Measurements from ENCODE around the gene CDKN1C. TPM values are rescaled to one million over a fixed set of nuclear protein-coding genes. Genes with fewer than 3 reads are reported as not detected.
A peak's percentile ranks its signal among the peaks of the same experiment; 100 is the strongest.

The CDKN1C gene
- total and polyA plus RNA-seq, 9 donors, result 72.3 to 363 (median 211) TPM

- peak in 2 of 5 donors; percentile 55 to 59 for DNase-seq
- Histone ChIP-seq H3K27me3 (no peaks in the 10 kb centered on the region), H3K9me3 (no peaks in the 10 kb centered on the region), H3K27ac (no peak overlapping the region), H3K36me3 (no peaks in the 10 kb centered on the region), H3K4me1 (ENCODE audit: insufficient read depth) (no peaks in the 10 kb centered on the region), H3K4me3 (peak overlapping the region; percentile 35)
- intact Hi-C loops (cut with DNase I), result no loop called here
- TF ChIP-seq CTCF (IDR thresholded peaks at IDR 0.05), result no peak
- no peak for TF ChIP-seq EP300 (IDR thresholded peaks at IDR 0.05)
- no peak for TF ChIP-seq POLR2A (IDR thresholded peaks at IDR 0.05)
- WGBS, 3 donors, result 31 to 41% (median 31%) methylated on average over 18 to 21 of the region's 21 CpGs
Measured at GRCh38 chr11:2930704-2931419, 45.3 kb upstream of the CDKN1C start.

GRCh38 chr11:2929950-2930703 lies 44.6 kb upstream of the CDKN1C start:
- no peaks in the 10 kb centered on the region for H3K36me3 ChIP-seq
- DNase-seq, result peak in 3 of 5 donors; percentile 21 to 54 (median 53)
- no peaks in the 10 kb centered on the region for H3K4me1 ChIP-seq (ENCODE audit: insufficient read depth)
- H3K27me3 ChIP-seq, result no peaks in the 10 kb centered on the region
- H3K27ac ChIP-seq, result no peak overlapping the region
- 2 to 6% (median 4%) methylated on average over 47 of the region's 47 CpGs for WGBS, 3 donors
- TF ChIP-seq POLR2A (IDR thresholded peaks at IDR 0.05), result no peak
- TF ChIP-seq EP300 (IDR thresholded peaks at IDR 0.05), result no peak
- peak in 1 of 3 donors; percentile 26 for TF ChIP-seq CTCF (IDR thresholded peaks at IDR 0.05)
- peak overlapping the region; percentile 35 for H3K4me3 ChIP-seq
- H3K9me3 ChIP-seq, result no peaks in the 10 kb centered on the region
- intact Hi-C loops (cut with DNase I), result no loop called here

- H3K36me3 ChIP-seq, result no peaks in the 10 kb centered on the region
- peak overlapping the region; percentile 35 for H3K4me3 ChIP-seq
- peak in 2 of 5 donors; percentile 23 to 53 for DNase-seq
- H3K27me3 ChIP-seq, result no peaks in the 10 kb centered on the region
- TF ChIP-seq POLR2A (IDR thresholded peaks at IDR 0.05) (no peak), EP300 (IDR thresholded peaks at IDR 0.05) (no peak), CTCF (IDR thresholded peaks at IDR 0.05) (no peak)
- WGBS, 3 donors, result 0% methylated on average over 12 to 44 of the region's 48 CpGs
- intact Hi-C loops (cut with DNase I), result no loop called here
- no peaks in the 10 kb centered on the region for H3K9me3 ChIP-seq
- no peaks in the 10 kb centered on the region for H3K4me1 ChIP-seq (ENCODE audit: insufficient read depth)
- no peak overlapping the region for H3K27ac ChIP-seq
Measured at GRCh38 chr11:2929531-2929949, 44.0 kb upstream of the CDKN1C start.

- peak within 1 kb of the TSS; percentile 35 for H3K4me3 ChIP-seq
- H3K4me1 ChIP-seq (ENCODE audit: insufficient read depth), result no peaks in the 10 kb centered on the region
- intact Hi-C loops (cut with DNase I), result no loop called here
- no peaks in the 10 kb centered on the region for H3K36me3 ChIP-seq
- 0 to 1% (median 1%) methylated on average over 82 to 111 of the region's 113 CpGs for WGBS, 3 donors
- no peak for TF ChIP-seq EP300 (IDR thresholded peaks at IDR 0.05)
- peak in 2 of 5 donors; percentile 39 to 65 for DNase-seq
- no peak within 1 kb of the TSS for H3K27ac ChIP-seq
- H3K27me3 ChIP-seq, result no peaks in the 10 kb centered on the region
- no peaks in the 10 kb centered on the region for H3K9me3 ChIP-seq
Measured at GRCh38 chr11:2928605-2929530, 43.3 kb upstream of the CDKN1C start, which contains the start of gene PHLDA2. Gene PHLDA2 (minus strand): TSS chr11:2929420. CDS start chr11:2929364, 56 bp downstream.
